ENCODE results near the gene WASF3. TPM values are rescaled to one million over a fixed set of nuclear protein-coding genes. Genes with fewer than 3 reads are reported as not detected.

Gene WASF3
- total and polyA plus RNA-seq, 2 experiments from 2014 or later: 9.9 to 20.7 TPM

DNA sequence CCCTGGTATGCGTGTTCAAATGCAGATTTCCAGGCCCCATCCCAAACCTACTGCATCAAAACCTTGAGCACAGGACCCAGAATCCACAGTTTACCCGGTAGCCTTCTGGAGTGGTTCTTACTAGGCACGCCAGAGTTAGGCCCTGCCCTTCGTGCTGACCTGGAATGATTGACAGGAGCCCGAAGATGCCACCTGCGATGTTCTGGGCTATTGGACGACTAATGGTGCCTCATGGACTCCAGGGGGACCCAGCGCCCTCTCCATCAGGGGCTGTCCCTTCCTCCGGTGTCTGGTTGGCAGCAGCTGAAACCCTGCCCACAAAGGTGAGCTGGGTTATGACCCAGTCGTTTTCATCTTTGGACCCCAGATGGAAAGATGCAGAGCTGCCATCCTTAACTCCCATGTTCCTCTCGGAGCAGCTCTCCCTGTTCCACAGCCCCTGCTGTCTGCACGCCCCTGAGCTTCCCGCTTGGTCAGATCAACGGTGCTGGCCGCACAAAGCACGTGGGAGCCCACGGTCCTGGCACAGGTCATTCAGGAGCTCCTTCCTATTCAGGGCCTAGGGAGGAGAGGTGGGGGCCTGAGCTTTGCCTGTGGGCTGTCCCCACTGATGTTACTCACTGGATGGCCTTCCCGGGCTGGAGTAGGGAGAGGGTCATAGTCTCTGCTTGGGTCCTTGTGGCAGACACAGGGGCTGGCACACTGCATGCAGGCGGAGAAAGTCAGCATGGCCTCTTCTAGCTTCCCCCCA is 137.3 kb downstream of the WASF3 start:
- no peaks in the 10 kb centered on the region for H3K4me1 ChIP-seq (ENCODE audit: insufficient read depth)

More for the DNA sequence above, 137.3 kb downstream of the WASF3 start:
- Histone ChIP-seq H3K9me2 (ENCODE audit: insufficient read depth) (no peaks in the 10 kb centered on the region), H3F3A (replicated peaks; ENCODE audit: low read depth) (no peaks in the 10 kb centered on the region), H3K4me2 (no peak overlapping the region), H3K79me2 (replicated peaks; ENCODE audit: insufficient read depth) (no peaks in the 10 kb centered on the region), H3K4me3 (no peak overlapping the region), H2AFZ (no peak overlapping the region), H3K36me3 (ENCODE audit: insufficient read depth) (no peaks in the 10 kb centered on the region), H4K20me1 (replicated peaks; ENCODE audit: insufficient read depth) (no peaks in the 10 kb centered on the region; the same call in 1 of the 2 replicates), H3K27me3 (ENCODE audit: insufficient read depth) (0 out of 2 replicates have a peak, but pooled peaks cover 3% of the 10 kb centered on the region), H3K27ac (ENCODE audit: low read depth) (no peak overlapping the region)
- peaks cover 19% of the 10 kb centered on the region for H3K4me1 Mint-ChIP-seq
- peaks cover 2% of the 10 kb centered on the region; the same call in 2 of the 3 replicates for H3K9me3 Mint-ChIP-seq
- H3K27ac Mint-ChIP-seq: no peak overlapping the region
- TF ChIP-seq, protein P1, sequence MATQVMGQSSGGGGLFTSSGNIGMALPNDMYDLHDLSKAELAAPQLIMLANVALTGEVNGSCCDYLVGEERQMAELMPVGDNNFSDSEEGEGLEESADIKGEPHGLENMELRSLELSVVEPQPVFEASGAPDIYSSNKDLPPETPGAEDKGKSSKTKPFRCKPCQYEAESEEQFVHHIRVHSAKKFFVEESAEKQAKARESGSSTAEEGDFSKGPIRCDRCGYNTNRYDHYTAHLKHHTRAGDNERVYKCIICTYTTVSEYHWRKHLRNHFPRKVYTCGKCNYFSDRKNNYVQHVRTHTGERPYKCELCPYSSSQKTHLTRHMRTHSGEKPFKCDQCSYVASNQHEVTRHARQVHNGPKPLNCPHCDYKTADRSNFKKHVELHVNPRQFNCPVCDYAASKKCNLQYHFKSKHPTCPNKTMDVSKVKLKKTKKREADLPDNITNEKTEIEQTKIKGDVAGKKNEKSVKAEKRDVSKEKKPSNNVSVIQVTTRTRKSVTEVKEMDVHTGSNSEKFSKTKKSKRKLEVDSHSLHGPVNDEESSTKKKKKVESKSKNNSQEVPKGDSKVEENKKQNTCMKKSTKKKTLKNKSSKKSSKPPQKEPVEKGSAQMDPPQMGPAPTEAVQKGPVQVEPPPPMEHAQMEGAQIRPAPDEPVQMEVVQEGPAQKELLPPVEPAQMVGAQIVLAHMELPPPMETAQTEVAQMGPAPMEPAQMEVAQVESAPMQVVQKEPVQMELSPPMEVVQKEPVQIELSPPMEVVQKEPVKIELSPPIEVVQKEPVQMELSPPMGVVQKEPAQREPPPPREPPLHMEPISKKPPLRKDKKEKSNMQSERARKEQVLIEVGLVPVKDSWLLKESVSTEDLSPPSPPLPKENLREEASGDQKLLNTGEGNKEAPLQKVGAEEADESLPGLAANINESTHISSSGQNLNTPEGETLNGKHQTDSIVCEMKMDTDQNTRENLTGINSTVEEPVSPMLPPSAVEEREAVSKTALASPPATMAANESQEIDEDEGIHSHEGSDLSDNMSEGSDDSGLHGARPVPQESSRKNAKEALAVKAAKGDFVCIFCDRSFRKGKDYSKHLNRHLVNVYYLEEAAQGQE (IDR thresholded peaks at IDR 0.05; ENCODE audit: unreplicated experiment): no peak
- TF ChIP-seq ZNF331 (CRISPR knock-in tag; IDR thresholded peaks at IDR 0.05; ENCODE audit: low read depth) (no peak), JUNB (IDR thresholded peaks at IDR 0.05; ENCODE audit: unreplicated experiment) (no peak), CREB1 (CRISPR knock-in tag; IDR thresholded peaks at IDR 0.05; ENCODE audit: low read depth) (no peak), NANOG (IDR thresholded peaks at IDR 0.05; ENCODE audit: borderline replicate concordance) (no peak), EZH2 (IDR thresholded peaks at IDR 0.05; ENCODE audit: low read depth, unreplicated experiment) (no peak), ETS1 (IDR thresholded peaks at IDR 0.05) (no peak), POLR2AphosphoS5 (IDR thresholded peaks at IDR 0.05; ENCODE audit: low read depth) (no peak), STAT1 (IDR thresholded peaks at IDR 0.05; ENCODE audit: unreplicated experiment) (no peak), EZH2phosphoT487 (IDR thresholded peaks at IDR 0.05; ENCODE audit: unreplicated experiment) (no peak)
- TF ChIP-seq, protein P2, sequence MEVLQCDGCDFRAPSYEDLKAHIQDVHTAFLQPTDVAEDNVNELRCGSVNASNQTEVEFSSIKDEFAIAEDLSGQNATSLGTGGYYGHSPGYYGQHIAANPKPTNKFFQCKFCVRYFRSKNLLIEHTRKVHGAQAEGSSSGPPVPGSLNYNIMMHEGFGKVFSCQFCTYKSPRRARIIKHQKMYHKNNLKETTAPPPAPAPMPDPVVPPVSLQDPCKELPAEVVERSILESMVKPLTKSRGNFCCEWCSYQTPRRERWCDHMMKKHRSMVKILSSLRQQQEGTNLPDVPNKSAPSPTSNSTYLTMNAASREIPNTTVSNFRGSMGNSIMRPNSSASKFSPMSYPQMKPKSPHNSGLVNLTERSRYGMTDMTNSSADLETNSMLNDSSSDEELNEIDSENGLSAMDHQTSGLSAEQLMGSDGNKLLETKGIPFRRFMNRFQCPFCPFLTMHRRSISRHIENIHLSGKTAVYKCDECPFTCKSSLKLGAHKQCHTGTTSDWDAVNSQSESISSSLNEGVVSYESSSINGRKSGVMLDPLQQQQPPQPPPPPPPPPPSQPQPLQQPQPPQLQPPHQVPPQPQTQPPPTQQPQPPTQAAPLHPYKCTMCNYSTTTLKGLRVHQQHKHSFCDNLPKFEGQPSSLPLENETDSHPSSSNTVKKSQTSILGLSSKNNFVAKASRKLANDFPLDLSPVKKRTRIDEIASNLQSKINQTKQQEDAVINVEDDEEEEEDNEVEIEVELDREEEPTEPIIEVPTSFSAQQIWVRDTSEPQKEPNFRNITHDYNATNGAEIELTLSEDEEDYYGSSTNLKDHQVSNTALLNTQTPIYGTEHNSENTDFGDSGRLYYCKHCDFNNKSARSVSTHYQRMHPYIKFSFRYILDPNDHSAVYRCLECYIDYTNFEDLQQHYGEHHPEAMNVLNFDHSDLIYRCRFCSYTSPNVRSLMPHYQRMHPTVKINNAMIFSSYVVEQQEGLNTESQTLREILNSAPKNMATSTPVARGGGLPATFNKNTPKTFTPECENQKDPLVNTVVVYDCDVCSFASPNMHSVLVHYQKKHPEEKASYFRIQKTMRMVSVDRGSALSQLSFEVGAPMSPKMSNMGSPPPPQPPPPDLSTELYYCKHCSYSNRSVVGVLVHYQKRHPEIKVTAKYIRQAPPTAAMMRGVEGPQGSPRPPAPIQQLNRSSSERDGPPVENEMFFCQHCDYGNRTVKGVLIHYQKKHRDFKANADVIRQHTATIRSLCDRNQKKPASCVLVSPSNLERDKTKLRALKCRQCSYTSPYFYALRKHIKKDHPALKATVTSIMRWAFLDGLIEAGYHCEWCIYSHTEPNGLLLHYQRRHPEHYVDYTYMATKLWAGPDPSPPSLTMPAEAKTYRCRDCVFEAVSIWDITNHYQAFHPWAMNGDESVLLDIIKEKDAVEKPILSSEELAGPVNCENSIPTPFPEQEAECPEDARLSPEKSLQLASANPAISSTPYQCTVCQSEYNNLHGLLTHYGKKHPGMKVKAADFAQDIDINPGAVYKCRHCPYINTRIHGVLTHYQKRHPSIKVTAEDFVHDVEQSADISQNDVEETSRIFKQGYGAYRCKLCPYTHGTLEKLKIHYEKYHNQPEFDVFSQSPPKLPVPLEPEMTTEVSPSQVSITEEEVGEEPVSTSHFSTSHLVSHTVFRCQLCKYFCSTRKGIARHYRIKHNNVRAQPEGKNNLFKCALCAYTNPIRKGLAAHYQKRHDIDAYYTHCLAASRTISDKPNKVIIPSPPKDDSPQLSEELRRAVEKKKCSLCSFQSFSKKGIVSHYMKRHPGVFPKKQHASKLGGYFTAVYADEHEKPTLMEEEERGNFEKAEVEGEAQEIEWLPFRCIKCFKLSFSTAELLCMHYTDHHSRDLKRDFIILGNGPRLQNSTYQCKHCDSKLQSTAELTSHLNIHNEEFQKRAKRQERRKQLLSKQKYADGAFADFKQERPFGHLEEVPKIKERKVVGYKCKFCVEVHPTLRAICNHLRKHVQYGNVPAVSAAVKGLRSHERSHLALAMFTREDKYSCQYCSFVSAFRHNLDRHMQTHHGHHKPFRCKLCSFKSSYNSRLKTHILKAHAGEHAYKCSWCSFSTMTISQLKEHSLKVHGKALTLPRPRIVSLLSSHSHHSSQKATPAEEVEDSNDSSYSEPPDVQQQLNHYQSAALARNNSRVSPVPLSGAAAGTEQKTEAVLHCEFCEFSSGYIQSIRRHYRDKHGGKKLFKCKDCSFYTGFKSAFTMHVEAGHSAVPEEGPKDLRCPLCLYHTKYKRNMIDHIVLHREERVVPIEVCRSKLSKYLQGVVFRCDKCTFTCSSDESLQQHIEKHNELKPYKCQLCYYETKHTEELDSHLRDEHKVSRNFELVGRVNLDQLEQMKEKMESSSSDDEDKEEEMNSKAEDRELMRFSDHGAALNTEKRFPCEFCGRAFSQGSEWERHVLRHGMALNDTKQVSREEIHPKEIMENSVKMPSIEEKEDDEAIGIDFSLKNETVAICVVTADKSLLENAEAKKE (CRISPR knock-in tag; IDR thresholded peaks at IDR 0.05): no peak
- TF ChIP-seq, protein P3, sequence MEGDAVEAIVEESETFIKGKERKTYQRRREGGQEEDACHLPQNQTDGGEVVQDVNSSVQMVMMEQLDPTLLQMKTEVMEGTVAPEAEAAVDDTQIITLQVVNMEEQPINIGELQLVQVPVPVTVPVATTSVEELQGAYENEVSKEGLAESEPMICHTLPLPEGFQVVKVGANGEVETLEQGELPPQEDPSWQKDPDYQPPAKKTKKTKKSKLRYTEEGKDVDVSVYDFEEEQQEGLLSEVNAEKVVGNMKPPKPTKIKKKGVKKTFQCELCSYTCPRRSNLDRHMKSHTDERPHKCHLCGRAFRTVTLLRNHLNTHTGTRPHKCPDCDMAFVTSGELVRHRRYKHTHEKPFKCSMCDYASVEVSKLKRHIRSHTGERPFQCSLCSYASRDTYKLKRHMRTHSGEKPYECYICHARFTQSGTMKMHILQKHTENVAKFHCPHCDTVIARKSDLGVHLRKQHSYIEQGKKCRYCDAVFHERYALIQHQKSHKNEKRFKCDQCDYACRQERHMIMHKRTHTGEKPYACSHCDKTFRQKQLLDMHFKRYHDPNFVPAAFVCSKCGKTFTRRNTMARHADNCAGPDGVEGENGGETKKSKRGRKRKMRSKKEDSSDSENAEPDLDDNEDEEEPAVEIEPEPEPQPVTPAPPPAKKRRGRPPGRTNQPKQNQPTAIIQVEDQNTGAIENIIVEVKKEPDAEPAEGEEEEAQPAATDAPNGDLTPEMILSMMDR (conservative IDR thresholded peaks at IDR 0.05; ENCODE audit: low read depth in 2 of 2): no peak
- peaks cover 12% of the 10 kb centered on the region for H3K27me3 Mint-ChIP-seq (ENCODE audit: insufficient read depth, low read depth, poor library complexity)
- H3K4me3 Mint-ChIP-seq: no peak overlapping the region
- DNase-seq (ENCODE audit: low spot score): no peak
- ATAC-seq: no peak
- peaks cover 8% of the 10 kb centered on the region; the same call in 1 of the 3 replicates for H3K36me3 Mint-ChIP-seq (ENCODE audit: low read depth)

Data from GM23338 (cell line).